Fibroblast of mammary gland (primary cell): ENCODE measurements around the gene RNF17.

Experiments
- DNase-seq: peaks from one replicate; pipeline ENCODE4 v3.0.0-alpha.2; 2010; ENCODE audit warnings: low read depth
- H3K4me3 ChIP-seq: 2 replicates; pipeline ENCODE4 v1.5.1; 2011; ENCODE audit warnings: low read depth, mild to moderate bottlenecking, low read length, moderate library complexity; ENCODE audit not compliant: control insufficient read depth
- CTCF ChIP-seq: conservative IDR thresholded peaks from 2 replicates; pipeline ENCODE4 v1.5.1; 2011; ENCODE audit warnings: low read depth, low read length, inconsistent platforms; ENCODE audit not compliant: control insufficient read depth, insufficient read depth

Gene RNF17

DNA sequence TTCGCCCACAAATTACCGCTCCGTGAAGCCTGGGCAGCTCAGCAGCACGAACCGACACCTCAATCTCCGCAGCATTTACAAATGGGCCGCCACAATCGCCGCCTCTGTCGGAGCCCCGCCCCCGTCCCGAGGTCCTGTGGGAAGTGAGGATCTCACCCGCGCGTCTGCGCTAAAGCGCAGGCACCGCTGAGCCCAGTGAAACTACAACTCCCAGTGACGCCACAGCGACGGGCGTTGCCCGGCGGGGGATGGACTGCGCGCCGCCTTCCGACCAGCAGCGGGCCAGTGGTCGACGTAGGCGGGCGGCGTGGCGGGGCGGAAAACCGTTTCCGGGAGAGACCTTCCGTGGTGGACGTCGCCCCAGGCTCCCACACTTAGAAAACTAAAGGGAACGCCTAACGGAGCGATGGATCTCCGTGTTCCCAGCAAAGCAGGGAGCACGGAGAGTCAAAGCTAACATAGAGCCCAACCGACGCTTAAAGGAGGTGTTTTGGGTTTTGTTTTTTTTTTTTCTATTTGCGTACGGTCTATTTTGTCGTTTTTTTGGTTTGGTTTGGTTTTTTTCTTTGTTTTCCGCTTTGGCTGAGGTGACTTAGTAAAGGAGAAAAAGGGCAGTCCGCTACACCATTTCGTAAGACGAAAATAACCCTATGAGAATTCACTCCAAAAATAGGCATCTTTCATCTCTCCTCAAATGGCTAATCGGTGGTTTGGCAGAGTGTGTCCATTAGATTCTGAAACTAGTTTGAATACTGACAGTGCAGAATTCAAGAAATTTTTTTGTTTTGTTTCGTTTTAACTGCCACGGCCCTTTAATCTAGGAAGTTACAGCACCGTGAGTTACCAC lies 159.0 kb downstream of the RNF17 start:
- DNase-seq = peak; percentile 96
- peak overlapping the region; percentile 68 for H3K4me3 ChIP-seq
- TF ChIP-seq CTCF = no peak

GRCh38 chr13:24925318-24926231 lies 161.6 kb downstream of the RNF17 start:
- DNase-seq = no peak
- H3K4me3 ChIP-seq = no peak overlapping the region
- TF ChIP-seq CTCF = no peak

DNA sequence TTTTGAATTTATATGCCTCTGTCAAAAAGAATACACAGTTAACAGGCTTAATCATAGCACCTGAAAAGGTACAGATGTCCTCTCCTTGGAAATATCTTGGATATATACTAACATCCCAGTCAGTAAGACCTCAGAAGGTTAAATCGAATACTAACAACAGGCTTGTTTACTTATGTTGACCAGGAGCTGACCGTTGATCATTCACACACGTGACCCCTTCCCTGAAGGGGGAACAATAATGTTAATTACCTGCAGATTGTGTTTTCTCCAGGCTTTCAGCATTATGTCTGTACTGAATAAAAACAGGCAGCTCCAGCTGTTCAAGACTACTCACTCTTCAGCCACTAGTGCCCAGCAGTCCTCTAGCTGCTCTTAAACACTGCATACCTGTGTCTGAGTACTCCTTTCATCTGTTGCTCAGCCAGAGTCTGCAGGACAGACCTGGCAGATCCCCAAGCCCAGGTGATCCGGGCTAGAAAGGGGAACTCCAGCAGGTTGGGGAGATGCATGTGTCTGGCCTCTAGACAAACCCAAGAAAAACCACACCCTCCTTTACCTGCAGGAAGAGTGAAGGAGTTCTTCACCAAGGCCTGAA lies 163.9 kb downstream of the RNF17 start:
- no peak for DNase-seq
- no peak for TF ChIP-seq CTCF
- no peak overlapping the region for H3K4me3 ChIP-seq

DNA sequence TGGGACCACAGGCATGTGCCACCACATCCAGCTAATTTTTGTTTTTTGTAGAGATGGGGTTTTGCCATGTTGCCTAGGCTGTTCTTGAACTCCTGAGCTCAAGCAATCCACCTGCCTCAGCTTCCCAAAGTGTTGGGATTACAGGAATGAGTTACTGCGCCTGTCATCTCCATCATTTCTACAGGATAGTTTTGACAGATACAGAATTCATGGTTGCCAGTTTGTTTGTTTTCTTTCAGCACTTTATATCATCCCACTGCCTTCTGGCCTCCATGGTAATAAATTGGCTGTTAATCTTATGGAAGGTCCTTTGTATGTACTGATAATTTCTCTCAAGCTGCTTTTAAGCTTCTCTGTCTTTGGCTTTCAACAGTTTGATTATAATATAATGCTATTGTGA lies 165.2 kb downstream of the RNF17 start:
- no peak for TF ChIP-seq CTCF
- DNase-seq = no peak

More for the DNA sequence above, 165.2 kb downstream of the RNF17 start:
- H3K4me3 ChIP-seq = no peak overlapping the region
